Muscle of leg (tissue), 11 donors: ENCODE results near the gene HES1. TPM values are rescaled to one million over a fixed set of nuclear protein-coding genes. Genes with fewer than 3 reads are reported as not detected.
A peak's percentile ranks its signal among the peaks of the same experiment; 100 is the strongest.

ENCODE experiments used
- DNase-seq: peaks from one replicate; pipeline ENCODE4 v3.0.0; 2013
- H3K27ac ChIP-seq: one replicate; pipeline ENCODE4 v1.5.1; 2013; ENCODE audit warnings: mild to moderate bottlenecking, low read length, control low read depth
- H3K27me3 ChIP-seq: one replicate; pipeline ENCODE4 v1.6.1; 2013; ENCODE audit warnings: low read length; ENCODE audit not compliant: control insufficient read depth, insufficient read depth
- H3K36me3 ChIP-seq: one replicate; pipeline ENCODE4 v1.6.1; 2013; ENCODE audit warnings: low read length; ENCODE audit not compliant: control insufficient read depth, insufficient read depth
- H3K4me1 ChIP-seq: one replicate; pipeline ENCODE4 v1.6.1; 2013; ENCODE audit warnings: low read length; ENCODE audit not compliant: control insufficient read depth, insufficient read depth
- H3K4me3 ChIP-seq: one replicate; pipeline ENCODE4 v1.5.1; 2013; ENCODE audit warnings: low read length, control low read depth
- H3K9me3 ChIP-seq: replicated peaks from 2 replicates; pipeline ENCODE4 v1.6.1; 2013; ENCODE audit warnings: low read depth, low read length; ENCODE audit not compliant: control insufficient read depth
- WGBS: methylation state at CpG from one replicate; pipeline ENCODE4 v1.1.5; 2013; ENCODE audit warnings: missing lambda C conversion rate; ENCODE audit not compliant: insufficient coverage; 5-methylcytosine and 5-hydroxymethylcytosine counted together
- polyA plus RNA-seq, 8 donors: library from polyadenylated mRNA; unstranded; fragments of 120-200 nt; gene quantifications; one replicate each; pipeline versions ENCODE4 v1.2.1 to v1.2.3, GENCODE V29; 2013; ENCODE audit warnings: inconsistent platforms in 1 of 8, low replicate concordance in 1 of 8; ENCODE audit not compliant: insufficient read length in 8 of 8, insufficient read depth in 1 of 8
- total RNA-seq: library from RNA; stranded (reverse); fragments of 120-200 nt; gene quantifications from one replicate; pipeline ENCODE4 v1.2.4, GENCODE V29; 2013

The HES1 gene
- total and polyA plus RNA-seq, 9 donors, result 26.2 to 45.1 (median 35.4) TPM

DNA sequence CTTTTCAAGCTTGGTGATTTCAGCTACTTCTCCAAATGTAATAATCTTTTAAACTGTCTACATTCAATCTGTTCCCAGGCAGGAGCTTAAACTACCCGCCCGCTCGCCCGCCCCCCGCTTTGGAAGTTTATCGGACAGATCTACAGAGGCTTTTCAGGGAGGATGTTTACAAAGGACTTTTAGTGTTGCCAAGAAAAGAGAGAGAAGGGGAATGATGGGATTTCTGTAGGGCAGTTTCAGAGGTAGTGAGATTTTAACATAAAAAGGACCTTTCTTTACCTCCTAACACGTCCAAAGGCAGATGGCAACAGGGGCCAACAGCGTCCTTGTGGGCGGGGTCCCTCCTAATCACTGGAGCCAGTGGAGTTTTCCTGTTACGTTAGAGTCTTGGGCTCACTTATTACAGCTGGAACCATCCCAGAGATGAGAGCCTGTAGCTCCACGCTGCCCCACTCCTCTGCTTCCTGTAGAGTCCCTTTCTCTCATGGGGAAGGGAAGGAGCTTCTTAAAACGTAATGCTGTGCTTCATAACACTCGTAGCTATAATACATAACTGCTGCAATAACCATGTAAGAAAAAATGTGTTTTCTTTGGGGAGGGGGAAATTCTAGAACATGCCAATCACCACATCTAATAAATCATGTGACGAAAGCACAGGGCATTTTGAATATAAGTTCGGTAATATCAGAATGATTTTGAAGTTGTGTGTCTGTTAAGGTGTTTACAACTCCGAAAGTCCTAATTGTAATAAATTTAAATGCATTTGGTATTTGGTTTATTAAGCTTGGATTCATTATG is 30.9 kb downstream of the HES1 start:
- WGBS, result 35% methylated on average over 4 of the region's 16 CpGs
- no peaks in the 10 kb centered on the region for H3K9me3 ChIP-seq
- H3K27ac ChIP-seq, result peak overlapping the region; percentile 49
- no peaks in the 10 kb centered on the region for H3K36me3 ChIP-seq
- peak; percentile 83 for DNase-seq
- H3K4me1 ChIP-seq, result peaks cover 11% of the 10 kb centered on the region
- H3K27me3 ChIP-seq, result peaks cover 12% of the 10 kb centered on the region
- no peak overlapping the region for H3K4me3 ChIP-seq

DNA sequence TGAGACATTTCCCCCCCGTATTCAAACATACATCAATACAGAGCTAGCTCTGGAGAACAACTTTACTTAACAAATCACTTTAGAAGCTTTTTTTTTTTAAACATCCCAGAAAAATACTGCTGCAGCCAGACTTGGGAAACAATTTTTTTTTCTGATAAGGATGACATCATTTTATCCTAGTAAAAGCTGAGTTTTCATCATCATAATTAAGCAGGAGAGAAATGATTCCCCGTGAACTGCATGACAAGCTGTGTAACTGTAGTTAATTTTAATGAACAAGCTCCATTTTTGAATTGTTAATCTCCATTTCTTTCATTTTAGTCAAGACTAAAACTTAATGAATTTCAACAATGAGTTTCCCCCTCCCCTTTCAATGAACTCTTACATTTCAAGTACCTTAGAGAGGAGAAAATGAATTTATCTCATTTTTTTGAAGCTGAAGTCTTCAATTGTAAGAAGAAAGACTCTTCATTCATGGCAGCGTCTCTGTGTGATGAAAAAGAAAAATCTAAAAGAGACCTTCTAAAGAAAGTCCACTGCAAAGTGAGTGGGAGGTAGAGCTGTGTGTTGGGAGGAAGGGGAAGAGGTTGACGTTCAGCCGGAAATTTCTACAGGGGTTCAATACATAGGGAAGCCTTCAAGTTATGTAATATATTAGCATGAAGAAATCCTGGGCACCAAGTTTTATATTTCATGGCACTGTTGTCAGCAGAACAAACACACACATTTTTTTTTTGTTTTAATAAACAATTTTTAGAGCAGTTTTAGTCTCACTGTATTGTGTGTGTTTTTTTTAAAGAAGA is 31.7 kb downstream of the HES1 start:
- no peaks in the 10 kb centered on the region for H3K36me3 ChIP-seq
- no peak overlapping the region for H3K4me3 ChIP-seq
- no peak overlapping the region for H3K27ac ChIP-seq
- peaks cover 9% of the 10 kb centered on the region for H3K27me3 ChIP-seq
- peaks cover 11% of the 10 kb centered on the region for H3K4me1 ChIP-seq
- DNase-seq, result no peak
- WGBS, result no CpG with 5 or more reads among the region's 5 CpGs
- H3K9me3 ChIP-seq, result no peaks in the 10 kb centered on the region

DNA sequence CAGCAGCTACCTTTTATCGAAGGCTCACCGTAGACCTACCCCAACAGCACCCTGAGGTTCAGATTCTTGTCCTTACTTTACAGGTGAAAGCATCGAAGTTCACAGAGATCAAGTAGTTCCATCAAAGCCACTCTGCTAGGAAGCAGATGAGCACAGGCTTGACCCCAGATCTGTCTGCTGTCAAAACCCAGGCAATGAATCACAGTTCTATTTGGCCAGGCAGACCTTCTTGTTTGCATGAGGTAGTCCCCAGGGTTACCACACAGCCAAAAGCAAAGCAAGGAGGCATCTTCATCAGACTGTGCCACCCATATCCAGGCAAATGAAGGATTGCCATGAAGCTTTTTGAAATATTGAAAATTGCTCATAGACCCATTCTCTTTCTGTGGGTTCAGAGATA is 33.0 kb downstream of the HES1 start:
- no peak for DNase-seq
- WGBS, result 78% methylated on average over 3 of the region's 3 CpGs
- no peaks in the 10 kb centered on the region for H3K9me3 ChIP-seq
- H3K36me3 ChIP-seq, result no peaks in the 10 kb centered on the region
- H3K27ac ChIP-seq, result no peak overlapping the region
- peaks cover 5% of the 10 kb centered on the region for H3K27me3 ChIP-seq
- H3K4me1 ChIP-seq, result peaks cover 11% of the 10 kb centered on the region
- no peak overlapping the region for H3K4me3 ChIP-seq

DNA sequence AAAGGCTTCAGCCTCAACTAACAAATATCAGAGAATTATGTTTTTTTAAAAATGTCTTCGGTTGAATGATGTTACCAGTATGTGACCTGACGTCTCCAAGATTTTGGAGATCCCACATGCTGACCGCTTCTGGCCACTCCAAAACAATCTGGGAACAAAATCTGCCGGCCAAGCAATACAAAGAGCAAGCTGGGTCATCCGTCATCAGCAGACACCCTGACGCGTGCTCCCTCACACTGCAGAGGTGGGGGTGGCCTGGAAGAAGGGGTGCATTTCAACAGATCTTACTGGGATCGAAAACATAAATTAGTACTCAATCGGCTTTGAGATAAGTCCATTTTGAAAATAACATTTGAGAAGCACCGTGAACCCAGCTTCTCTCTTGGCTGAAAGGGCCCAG is 33.6 kb downstream of the HES1 start:
- H3K27ac ChIP-seq, result no peak overlapping the region
- H3K4me1 ChIP-seq, result peaks cover 11% of the 10 kb centered on the region
- DNase-seq, result no peak
- H3K36me3 ChIP-seq, result no peaks in the 10 kb centered on the region
- peaks cover 5% of the 10 kb centered on the region for H3K27me3 ChIP-seq
- H3K4me3 ChIP-seq, result no peak overlapping the region
- 77% methylated on average over 9 of the region's 10 CpGs for whole genome bisulfite sequencing
- H3K9me3 ChIP-seq, result no peaks in the 10 kb centered on the region

DNA sequence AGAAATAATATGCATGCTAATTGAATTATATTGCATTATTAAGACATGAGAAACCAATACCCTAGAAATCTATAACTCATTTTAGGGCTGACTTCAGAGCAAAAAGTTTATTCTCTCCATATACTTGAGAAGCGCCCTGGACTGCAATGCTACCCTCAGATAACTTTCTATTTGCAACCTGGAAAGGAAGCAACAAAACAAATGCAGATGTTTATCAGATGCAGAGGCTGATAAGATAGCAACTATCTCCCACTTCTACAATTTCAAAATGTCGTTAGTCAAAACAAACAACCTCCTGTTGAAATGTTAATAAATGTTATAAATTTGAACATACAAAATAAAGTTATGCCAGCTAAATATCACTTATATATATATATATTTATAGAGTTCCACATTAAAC is 34.8 kb downstream of the HES1 start:
- H3K27ac ChIP-seq, result no peak overlapping the region
- peaks cover 11% of the 10 kb centered on the region for H3K4me1 ChIP-seq
- H3K9me3 ChIP-seq, result no peaks in the 10 kb centered on the region
- no peak for DNase-seq
- peaks cover 12% of the 10 kb centered on the region for H3K27me3 ChIP-seq
- no peaks in the 10 kb centered on the region for H3K36me3 ChIP-seq
- no CpG with 5 or more reads among the region's 2 CpGs for WGBS
- H3K4me3 ChIP-seq, result no peak overlapping the region

DNA sequence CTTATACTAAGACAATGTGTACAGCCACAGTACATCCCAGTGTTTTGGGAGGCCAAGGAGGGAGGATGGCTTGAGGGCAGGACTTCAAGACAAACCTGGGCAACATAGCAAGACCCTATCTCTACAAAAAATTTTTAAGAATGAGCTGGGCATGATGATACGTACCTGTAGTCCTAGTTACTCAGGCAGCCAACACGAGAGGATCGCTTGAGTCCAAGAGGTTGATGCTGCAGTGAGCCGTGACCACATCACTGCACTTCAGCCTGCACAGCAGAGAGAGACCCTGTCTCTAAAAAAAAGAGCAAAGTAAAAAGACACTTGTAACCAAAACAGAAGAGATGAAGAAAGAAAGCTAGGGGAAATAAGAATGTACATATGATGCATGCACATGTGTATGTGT is 38.5 kb downstream of the HES1 start:
- Histone ChIP-seq H3K36me3 (no peaks in the 10 kb centered on the region), H3K4me1 (peaks cover 17% of the 10 kb centered on the region), H3K9me3 (no peaks in the 10 kb centered on the region), H3K4me3 (no peak overlapping the region), H3K27me3 (peaks cover 12% of the 10 kb centered on the region), H3K27ac (no peak overlapping the region)
- 83% methylated on average over 3 of the region's 4 CpGs for WGBS
- no peak for DNase-seq

DNA sequence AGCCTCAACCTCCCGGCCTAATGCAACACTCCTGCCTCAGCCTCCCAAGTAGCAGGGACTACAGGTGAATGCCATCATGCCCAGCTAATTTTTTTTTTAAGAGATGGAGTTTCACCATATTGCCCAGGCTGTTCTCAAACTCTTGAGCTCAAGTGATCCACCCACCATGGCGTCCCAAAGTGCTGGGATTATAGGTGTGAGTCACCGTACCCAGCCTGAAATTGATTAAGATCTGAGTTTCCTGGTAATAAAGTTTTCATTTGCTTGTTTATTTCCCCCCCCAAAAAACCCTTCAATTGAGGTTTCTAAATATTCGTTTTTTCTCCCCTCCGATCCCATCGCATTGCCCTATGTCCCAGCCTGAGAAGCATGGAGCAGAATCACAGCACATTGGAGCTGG is 39.0 kb downstream of the HES1 start:
- no peaks in the 10 kb centered on the region for H3K36me3 ChIP-seq
- H3K9me3 ChIP-seq, result no peaks in the 10 kb centered on the region
- no peak overlapping the region for H3K4me3 ChIP-seq
- no peak overlapping the region for H3K27ac ChIP-seq
- WGBS, result 100% methylated on average over 3 of the region's 6 CpGs
- no peak for DNase-seq
- H3K27me3 ChIP-seq, result peaks cover 12% of the 10 kb centered on the region
- H3K4me1 ChIP-seq, result peaks cover 16% of the 10 kb centered on the region

DNA sequence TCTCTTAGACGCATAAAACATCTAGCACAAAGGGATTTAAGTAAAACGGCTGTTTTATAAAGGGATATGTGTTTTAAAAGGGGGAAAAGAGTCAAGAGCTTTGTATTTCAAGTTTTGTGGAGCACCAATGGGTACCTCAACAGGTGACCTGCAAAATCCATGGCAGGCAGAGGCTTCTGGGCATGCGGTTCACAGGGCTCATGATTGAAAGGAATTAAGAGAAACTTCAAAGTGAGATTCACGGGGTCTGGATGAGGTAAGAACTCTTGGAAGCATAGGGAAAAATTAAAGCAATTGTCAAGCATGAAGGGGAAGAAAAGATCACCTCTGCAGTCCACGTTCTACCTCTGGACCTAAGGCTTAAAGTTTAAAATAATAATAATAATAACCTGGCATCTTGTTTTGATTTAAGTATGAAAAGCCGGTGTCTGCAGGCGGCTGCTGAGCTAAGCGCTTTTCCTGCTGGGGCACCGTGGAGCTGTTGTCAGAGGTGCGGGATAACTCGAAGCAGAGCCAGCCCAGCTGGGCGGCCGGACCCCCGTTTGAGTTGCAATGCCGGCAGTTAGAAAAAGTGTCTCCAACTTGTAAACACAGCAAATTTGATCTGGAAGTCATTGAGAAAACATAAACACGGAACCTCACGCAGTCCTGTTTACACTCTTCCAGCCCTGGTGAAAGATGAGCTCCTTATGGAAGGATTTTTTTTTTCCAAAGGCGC is 40.5 kb downstream of the HES1 start:
- DNase-seq, result peak; percentile 46
- Histone ChIP-seq H3K4me3 (no peak overlapping the region), H3K36me3 (no peaks in the 10 kb centered on the region), H3K27ac (peak overlapping the region; percentile 8), H3K27me3 (peaks cover 12% of the 10 kb centered on the region), H3K9me3 (no peaks in the 10 kb centered on the region), H3K4me1 (peaks cover 14% of the 10 kb centered on the region)
- WGBS, result 34% methylated on average over 12 of the region's 18 CpGs

DNA sequence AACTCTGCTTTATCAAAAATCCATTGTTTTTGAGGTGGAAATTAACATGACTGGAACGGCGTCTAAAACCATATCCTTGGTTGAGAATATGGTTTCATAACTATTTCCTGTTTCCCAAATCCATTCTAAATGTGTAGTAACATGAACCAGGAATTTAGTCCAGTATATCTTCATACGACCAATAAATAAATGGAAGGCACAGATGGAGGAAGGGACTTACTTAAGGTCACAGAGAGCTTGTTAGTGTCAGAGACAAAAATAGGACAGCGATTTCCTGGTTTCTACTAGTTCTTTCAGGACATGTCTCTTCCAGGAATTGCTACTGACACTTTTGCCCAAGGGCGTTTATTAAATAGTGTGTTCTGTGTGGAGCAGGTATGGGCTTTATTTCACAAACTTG is 41.2 kb downstream of the HES1 start:
- Histone ChIP-seq H3K27ac (peak overlapping the region; percentile 71), H3K4me3 (no peak overlapping the region), H3K9me3 (no peaks in the 10 kb centered on the region), H3K27me3 (peaks cover 12% of the 10 kb centered on the region), H3K4me1 (peaks cover 14% of the 10 kb centered on the region), H3K36me3 (no peaks in the 10 kb centered on the region)
- no CpG with 5 or more reads among the region's 5 CpGs for WGBS
- DNase-seq, result peak; percentile 54

DNA sequence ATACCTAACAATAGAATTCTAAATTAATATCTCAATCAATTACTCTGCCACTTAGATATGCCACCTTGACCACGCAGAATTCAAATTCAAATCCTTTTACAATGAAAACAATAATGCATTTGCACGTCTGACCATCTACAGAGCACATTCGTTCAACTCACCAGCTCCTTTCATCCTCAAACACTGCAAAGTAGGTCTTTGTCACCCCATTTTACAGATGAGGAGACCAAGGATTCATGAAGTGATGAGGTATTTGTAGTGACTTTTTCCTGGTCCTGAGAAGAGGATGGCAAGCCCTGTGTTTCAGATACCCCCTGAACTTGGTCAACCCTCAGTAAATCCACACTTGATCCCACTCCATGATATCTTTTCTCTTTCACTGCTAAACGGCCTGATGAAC is 42.2 kb downstream of the HES1 start:
- Histone ChIP-seq H3K36me3 (no peaks in the 10 kb centered on the region), H3K4me1 (peaks cover 14% of the 10 kb centered on the region), H3K27ac (no peak overlapping the region), H3K27me3 (peaks cover 13% of the 10 kb centered on the region), H3K4me3 (no peak overlapping the region), H3K9me3 (no peaks in the 10 kb centered on the region)
- DNase-seq, result no peak
- 83% methylated on average over 3 of the region's 4 CpGs for WGBS
